HG02884 (cell line): ENCODE measurements around the gene DCLK2.

ENCODE experiments used
- ATAC-seq: cut with Tn5 transposase; IDR thresholded peaks from one replicate; pipeline ENCODE4 v1.9.1; 2021; ENCODE audit warnings: mild to moderate bottlenecking, moderate library complexity; ENCODE audit not compliant: unreplicated experiment

DCLK2 gene

DNA sequence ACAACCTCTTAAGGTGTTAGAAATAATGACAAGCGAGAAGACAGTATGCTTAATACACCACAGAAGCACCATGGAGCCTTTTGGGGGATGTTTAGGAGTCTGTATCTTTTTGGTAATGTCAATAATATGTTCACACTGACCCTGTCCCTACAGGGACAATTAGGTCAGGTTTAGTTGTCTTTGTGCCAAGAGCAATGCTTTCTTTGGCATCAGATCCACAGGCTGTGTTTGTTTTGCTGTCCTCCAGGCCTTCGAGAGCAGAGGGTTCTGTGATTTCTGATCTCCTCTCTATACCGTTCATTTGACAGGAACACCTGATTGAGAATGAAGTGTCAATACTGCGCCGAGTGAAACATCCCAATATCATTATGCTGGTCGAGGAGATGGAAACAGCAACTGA lies 153.8 kb downstream of the DCLK2 start:
- no peak for ATAC-seq

DNA sequence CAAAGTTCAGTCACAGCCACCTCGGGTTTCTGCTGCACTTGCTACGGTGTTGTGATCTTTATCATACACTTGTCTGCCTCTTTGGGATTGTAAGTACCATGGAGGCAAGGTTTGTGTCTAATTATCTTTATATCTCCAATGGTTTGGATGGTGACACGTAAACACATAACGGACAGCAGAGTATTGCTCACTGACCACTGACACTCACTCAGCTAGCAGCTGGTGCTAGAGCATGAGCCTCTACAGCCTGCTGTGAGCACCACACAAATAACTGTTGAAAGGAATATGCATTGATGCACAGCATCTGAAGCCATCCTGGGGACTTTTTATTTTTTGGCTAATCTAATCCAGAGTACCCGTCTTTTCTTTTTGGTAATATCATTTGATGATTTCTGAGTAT lies 156.0 kb downstream of the DCLK2 start:
- ATAC-seq = no peak

DNA sequence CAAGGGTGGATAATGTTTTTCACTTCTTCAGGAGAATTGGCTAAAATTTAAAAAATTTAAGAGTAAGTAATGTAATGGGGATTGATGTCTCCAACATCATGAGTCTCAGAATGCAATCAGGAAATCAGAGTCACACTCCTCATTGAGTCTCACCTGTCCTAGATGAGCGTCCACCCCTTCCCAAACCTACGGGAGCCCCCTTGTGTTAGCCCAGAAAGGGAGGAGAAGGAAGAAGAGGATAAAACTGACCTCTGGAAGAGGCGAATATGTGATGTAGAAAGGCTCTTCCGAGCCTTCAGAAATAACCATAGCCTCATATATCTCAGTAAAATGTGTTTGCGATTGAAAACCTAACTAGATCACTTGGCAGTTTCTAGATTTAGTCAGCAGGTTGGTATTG lies 157.1 kb downstream of the DCLK2 start:
- no peak for ATAC-seq

DNA sequence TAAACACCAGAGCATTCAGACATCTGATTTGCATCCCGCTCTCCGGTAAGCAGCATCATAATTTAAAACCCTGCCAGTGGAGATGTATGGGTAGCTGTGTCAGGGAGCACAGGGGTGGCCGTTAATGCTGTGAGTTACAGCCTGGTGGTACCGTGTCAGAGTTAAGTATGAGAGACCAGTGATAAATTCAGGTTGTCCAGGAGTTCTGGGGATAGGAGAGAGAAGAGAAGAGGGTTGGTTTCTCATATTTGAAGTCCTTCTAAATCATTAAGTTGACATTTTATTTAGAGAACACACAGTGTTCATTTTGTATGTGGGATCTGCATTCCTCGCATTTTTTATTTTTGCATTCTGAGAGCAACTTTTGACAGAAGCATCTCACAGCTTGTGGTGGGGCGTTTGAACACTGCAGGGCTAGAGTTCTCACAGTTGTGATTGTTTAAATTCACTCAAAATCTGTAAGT lies 157.6 kb downstream of the DCLK2 start:
- no peak for ATAC-seq

DNA sequence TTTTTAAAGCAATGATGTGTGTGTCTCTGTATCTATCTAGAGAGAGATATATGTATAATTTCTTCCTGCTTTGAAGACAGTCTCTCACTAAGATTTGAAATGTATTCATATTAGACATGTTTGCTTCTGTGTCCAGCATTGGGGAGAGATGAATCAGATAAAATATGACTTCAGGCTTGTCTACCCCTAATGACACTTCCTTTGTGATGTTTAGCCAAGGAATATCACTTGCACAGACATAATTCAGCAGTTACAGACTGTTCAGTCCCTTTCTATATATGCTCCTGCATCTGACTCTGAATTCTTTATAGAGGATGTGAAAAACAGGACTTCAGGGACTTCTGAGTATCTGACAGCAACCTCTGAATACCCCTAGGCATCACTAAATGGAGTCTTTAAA lies 158.4 kb downstream of the DCLK2 start:
- ATAC-seq = no peak

DNA sequence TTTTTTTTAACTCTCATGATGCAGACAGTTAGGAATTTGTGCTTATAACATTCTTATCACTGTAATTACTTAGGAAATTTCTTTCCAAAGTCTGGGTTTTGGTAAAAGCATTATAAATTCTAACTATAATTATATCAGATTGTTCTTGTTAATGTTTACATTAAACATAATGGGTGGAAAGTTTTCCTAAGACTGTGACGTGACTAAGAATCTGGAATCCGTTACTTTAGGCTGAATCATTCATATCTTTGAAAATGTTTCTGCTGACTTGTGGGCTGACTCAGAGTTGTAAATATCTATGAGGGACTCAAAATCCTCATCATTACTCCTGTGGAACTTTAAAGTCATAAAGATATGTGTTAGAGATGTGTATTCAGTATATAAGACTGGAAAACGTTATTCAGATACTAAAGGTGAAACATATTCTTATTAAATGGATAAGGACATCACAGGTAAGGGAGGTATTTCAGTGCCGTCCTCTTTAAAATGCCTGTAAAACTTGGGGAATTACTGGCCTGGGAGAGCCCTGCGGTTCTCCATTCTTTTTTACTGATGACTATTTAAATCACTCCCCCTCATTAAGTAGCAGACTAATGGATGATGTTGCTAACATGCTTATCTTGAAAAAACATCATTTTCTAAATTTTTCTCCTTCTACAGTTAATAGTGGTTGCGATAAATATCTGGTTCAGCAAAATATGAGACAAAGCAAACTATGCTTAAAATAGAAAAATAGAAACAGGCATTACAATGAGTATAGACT lies 159.0 kb downstream of the DCLK2 start:
- no peak for ATAC-seq

DNA sequence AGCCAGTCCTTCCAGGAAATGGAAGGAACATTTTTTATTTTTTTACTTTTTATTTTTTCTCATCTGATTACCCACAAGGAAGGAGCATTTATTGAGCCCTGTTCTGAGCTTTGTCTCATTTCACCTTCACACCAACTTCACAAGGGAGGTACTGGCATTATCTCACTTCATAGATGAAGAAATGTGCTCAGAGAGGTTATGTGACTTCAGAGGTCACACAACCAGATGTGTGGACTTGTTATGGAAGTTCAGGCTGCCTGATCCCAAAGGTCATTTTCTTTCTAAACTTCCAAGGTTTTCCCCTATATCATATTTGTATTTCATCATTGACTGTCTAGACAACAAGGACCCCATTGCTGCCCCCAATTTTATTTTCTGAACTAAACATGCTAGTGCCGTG lies 160.3 kb downstream of the DCLK2 start:
- no peak for ATAC-seq

DNA sequence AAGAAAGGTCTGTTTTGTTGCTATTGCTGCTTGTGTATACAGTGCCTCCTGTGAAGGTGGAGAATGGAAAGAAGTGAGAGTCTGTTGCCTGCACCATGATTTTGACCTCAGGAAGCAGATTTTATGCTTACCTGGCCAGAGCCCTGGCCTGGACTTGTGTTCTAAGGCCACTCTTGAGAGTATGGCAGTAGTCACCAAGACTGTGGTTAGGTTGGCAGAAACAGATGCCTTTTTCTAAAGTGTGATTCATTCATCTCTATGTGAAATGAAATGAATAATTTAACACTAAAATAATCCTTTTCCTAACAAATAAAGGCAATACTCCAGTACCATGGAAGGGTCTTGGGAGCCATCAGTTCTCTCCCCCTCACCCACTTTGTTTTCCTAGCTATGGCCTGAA lies 161.8 kb downstream of the DCLK2 start:
- ATAC-seq = no peak

DNA sequence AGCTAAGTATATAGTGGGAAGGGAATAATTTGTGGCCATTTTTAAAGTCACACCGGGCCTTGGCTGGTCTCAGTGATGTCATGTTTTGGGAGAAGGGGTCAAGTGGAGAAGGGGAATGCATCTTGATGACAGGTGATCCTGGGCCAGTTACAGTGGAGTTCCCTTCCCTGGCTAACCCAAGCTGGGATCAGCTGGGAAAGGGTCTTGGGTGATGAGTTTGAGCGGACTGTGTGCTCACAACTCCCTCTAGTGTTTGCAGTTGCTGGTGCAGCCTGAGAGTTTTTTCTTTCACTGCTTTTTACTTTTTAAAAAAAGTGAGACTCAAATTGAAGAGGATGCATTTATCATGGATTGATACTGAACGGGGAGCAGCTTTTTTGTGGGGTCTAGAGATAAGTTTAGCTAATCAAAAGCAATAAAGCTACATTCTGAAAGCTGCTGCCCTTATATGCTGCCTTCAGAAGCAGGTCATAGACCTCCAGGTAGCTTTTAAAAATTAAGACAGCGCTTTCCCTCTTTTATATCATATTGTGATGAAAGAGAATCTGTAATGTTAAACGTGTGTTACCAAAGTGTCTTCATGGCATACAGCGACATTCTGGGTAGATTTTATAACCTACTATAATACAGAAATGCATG lies 164.7 kb downstream of the DCLK2 start:
- ATAC-seq = no peak

DNA sequence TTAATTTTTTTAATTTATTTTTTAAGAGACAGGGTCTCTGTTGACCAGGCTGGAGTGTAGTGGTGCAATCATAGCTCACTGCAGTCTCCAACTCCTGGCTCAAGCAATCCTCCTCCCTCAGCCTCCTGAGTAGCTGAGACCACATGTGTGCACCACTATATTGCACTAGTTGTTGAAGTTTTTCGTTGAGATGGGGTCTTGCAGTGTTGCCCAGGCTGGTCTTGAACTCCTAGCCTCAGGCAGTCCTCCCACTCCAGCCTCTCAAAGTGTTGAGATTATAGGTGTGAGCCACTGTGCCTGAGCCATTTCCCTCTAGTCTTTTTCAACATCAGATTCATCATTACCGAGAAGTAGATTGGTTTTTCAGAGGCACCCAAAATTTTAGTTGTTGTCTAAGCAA lies 165.7 kb downstream of the DCLK2 start:
- ATAC-seq = no peak

DNA sequence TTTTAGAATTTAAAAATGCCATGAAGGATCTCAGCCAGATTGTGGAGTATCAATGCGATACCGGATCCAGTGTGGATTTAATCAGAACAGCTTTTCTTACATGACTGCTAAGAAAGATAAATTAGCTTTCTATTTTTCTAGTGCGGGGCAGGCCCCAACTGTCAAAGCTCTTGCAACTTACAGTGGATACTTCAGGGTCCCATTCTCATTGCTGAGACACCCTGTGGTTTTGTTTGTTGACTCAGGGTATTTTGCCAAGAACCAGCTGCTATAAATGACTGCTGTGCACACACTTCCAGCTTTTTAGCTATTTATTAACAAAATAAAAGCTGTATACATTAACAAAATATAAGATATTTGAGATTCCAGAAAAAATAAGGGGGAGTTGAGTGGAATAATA lies 166.4 kb downstream of the DCLK2 start:
- no peak for ATAC-seq

DNA sequence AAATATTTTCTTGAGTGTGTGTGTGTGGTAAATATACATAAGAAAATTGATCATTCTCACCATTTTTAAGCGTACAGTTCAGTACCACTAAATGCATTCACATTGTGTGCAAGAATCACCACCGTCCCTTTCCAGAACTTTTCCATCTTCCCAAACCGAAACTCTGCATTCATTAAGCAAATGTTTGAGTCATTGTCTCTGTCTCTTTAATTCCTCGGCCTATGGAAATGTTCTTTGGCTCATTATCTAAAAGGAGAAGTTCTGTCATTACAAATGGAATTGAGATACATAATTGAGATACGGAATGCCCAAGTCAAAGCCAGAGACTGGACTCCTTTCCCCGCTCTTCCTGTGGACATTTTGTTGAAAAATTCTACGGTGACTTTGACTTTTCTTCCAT lies 168.9 kb downstream of the DCLK2 start:
- no peak for ATAC-seq

DNA sequence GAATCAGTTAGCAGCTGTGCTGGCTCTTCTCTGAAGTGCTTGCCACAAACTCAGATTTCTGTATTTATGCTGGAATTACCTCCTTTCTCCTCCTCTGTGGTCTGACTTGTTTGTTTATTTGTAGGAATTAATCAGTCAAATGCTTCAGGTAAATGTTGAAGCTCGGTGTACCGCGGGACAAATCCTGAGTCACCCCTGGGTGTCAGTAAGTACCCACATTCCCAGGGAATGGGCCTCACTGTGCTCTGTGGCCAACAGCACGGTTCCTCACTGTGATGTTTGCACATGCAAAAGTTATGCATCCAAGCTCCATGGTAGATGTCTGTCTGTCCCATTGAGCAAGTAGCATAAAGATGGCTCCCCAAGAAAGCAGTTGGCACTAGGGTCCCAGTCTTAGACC lies 169.9 kb downstream of the DCLK2 start:
- ATAC-seq = no peak

DNA sequence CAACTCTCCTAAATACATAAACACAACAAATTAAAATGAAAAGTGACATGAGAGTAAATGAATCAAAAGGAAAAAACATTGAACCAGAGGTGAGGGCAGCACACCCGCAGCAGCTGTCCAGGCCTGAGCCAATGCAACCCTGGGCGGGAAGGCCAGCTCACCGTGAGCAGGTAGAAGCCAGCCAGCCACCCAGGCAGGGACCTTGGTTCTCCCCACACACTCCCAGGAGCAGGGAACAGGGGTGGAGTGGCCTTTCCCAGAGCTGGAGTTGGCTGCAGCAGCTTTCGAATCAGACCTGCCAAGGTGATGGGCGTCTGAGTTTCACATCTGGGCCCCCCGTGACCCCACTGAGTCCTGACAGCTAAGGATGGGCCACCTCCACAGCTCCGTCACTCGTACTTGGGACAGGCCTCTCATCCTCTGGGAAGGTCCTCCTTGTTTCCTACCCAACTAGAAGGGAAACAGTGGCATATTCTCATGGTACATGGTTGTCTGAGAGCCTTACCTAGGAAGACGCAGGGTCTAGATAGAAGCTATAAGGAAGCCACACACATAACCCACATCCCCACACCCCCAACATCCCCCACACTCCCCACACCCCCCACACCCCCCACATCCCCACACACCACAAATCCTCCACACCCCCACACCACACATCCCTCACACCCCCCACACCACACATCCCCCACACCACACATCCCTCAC lies 172.2 kb downstream of the DCLK2 start:
- ATAC-seq = no peak

DNA sequence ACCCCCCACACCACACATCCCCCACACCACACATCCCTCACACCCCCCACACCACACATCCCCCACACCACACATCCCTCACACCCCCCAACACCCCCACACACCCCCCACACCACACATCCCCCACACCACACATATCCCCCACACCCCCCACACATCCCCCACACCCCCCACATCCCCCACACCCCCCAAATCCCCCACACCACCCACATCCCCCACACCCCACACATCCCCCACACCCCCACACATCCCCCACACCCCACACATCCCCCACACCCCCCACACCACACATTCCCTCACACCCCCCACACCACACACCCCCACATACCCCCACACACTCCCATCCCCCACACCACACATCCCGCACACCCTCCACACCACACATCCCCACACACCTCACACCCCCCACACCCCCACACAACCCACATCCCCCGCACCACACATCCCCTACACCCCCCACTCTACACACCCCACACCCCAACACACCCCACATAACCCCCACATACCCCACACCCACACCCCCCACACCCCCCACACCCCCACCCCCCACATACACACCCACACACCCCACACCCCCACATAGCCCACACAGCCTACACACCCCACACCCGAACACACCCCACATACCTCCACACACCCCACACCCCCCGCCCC lies 172.9 kb downstream of the DCLK2 start:
- ATAC-seq = no peak

DNA sequence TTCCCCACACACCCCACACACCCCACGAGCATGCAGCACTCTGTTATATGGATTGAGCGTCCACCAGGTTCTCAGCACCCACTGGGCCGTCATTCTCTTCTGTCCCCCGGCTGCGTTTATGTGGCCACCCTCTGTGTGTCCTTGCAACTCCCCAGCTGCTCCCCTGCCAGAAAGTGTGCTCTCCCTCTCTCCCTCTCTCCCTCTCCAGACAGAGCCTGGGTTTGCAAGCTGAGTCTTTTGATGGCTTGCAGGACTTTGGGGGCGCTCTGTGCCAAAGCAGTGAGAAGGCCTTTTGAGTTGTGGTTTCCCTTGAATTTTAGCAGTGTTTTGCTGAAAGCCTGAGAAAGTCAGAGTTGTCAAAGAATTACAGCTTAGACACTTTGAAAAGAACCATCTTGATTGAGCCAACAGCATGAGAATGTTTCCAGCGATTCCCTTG lies 173.5 kb downstream of the DCLK2 start:
- ATAC-seq = no peak

DNA sequence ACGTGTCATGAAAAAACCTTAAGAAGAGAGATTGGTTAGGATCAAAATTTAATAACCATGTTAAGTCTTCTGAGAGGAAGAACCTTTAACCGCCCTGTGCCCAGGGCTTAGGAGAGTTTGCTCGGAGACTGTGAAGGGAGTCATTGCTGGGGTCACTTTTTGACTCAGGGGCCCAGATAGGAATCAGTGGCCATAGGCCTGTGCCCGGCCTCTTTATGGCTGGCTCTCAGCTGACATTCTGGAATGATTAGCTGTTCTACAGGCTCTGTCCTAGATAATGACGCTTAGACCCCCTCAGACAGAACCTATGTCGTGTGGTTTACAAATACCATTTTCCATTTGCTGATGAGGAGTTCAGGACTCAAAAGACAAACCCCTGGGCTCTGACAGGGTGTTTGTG lies 174.1 kb downstream of the DCLK2 start:
- no peak for ATAC-seq

DNA sequence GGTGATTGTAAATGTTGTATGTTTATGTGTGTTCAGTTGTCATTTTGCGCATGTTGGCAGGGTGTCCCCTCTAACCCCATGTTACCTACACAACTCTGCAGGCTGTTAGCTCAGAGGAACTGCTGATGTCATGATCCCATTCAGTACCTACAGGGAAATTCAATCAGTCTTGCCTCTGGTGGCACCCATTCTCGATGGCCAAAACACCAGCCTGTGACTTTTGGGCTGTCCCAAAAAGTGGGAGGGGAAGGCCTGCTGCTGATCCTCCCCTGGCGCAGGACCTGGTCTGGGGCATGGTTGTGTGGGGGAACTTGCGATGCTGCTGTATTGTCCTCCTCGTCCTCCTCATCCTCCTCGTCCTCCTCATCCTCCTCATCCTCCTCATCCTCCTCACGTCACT lies 174.5 kb downstream of the DCLK2 start:
- ATAC-seq = no peak

DNA sequence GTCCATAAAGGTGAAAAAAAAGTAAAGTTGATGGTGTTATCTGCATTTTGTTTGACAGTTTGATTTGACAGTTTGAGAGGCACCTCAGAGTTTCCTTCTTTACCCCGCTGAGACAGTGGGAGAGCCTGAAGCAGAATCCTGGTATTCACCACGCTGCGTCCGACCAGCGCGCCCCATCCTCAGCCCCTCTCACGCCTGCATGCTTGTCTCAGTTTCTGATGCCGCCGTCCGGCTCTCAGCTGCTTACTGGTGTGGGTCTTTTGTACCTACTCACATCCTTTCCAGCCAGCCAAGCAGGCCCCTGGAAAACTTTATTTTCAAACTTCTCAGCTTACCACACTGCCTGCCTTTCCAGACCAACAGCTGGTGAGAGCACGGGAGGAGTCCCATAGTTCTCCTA lies 175.2 kb downstream of the DCLK2 start:
- ATAC-seq = no peak

DNA sequence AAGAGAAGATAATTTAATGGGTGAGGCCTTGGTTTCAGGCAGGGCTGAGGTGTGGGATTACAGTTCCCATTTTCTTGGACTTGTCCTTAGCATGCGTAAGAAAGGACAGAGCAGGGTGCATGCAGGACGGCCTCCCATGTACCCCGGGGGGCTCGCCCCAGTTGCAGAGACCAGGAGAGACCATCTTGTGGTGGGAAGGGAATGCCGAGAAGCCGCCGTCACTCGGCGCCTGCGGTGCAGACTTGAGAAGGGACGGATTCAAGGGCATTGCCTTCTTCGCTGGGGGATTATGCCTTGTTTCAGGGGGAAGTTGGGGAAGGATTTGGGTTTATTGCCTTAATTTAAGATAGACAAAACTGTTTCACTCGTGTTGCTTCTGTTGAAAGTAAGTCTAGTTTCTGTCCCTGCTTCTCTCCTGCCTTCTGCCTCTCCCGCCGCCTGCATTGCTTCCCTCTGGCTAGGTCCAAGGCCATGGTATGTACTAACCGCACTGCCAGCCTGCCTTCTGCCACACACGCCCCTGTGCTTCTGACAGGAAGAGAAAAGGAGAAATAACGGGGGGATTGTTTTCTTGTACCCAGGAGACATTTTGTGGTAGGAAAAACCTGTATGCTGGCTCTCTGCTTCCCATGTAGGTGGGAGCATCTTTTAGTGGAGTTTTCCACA lies 175.9 kb downstream of the DCLK2 start:
- no peak for ATAC-seq

DNA sequence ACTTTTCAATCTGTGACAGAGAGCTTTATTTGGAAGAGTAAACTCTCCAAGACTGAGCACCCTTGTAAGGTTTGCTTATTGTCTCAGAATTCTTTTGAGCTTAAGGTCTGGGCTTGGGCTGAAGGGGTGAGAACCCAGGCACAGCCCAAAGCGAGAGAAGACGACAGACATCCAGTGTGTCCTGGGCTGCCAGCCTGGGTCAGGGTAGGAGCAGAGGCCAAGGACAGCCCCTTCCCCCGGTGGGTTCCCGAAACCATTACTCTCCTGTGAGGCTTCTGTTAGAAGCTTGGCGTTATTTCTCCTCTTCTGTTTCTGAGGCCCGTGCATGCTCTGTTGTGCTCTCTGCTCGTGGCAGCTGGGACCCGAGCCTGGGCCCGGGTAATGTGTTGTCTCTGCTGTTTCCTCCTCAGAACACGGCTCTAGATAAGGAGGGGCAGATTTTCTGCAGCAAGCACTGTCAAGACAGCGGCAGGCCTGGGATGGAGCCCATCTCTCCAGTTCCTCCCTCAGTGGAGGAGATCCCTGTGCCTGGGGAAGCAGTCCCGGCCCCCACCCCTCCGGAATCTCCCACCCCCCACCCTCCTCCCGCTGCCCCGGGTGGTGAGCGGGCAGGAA lies 177.5 kb downstream of the DCLK2 start:
- no peak for ATAC-seq
